CD4-positive, alpha-beta T cell treated with Interleukin-1 beta for 1 hour (primary cell): ENCODE data around the gene GRM2.
"Not testable (repeated sequence)": the region's sequence is repeated elsewhere in the genome, so short reads cannot be mapped to it uniquely, and the experiment has no call there.

Source experiments
- DNase-seq, 2 donors: peaks; one replicate each; pipeline ENCODE4 v3.0.0-alpha.2; 2020 to 2022

The GRM2 gene

GRCh38 chr3:51729042-51729633 lies 22.3 kb downstream of the GRM2 start:
- DNase-seq: no peak

- DNase-seq: no peak
These were observed 27.1 kb downstream of the GRM2 start for GRCh38 chr3:51733859-51734571.

GRCh38 chr3:51734572-51734907 lies 27.7 kb downstream of the GRM2 start:
- no peak for DNase-seq

GRCh38 chr3:51735039-51735438 lies 28.2 kb downstream of the GRM2 start:
- no peak for DNase-seq

GRCh38 chr3:51735950-51736349 lies 29.1 kb downstream of the GRM2 start:
- DNase-seq: no peak

GRCh38 chr3:51739110-51739509 lies 32.2 kb downstream of the GRM2 start:
- DNase-seq: no peak

- not testable (repeated sequence) for DNase-seq
These were observed 35.5 kb downstream of the GRM2 start for GRCh38 chr3:51742320-51742719.

GRCh38 chr3:51742978-51743377 lies 36.1 kb downstream of the GRM2 start:
- peak; percentile 6 to 36 for DNase-seq

- DNase-seq: no peak
These were observed 41.0 kb downstream of the GRM2 start for GRCh38 chr3:51747840-51748239.

- DNase-seq: no peak
These were observed 41.5 kb downstream of the GRM2 start for GRCh38 chr3:51748327-51748726.

- no peak for DNase-seq
These were observed 44.0 kb downstream of the GRM2 start for GRCh38 chr3:51750878-51751277.

GRCh38 chr3:51751287-51751686 lies 44.4 kb downstream of the GRM2 start:
- DNase-seq: no peak

- DNase-seq: not testable (repeated sequence)
These were observed 47.2 kb downstream of the GRM2 start for GRCh38 chr3:51753763-51754750.

GRCh38 chr3:51759203-51759602 lies 52.3 kb downstream of the GRM2 start:
- no peak for DNase-seq
